ENCODE measurements around the gene SLC6A12. TPM values are rescaled to one million over a fixed set of nuclear protein-coding genes. Genes with fewer than 3 reads are reported as not detected.

The SLC6A12 gene
- total and polyA plus RNA-seq, 9 of the 15 experiments (the other 6 are each of a cell fraction or from before 2014, with no cell fraction given) = not detected

- intact Hi-C loops (cut with micrococcal nuclease) (no loop called here), in situ Hi-C loops (cut with MboI) (no loop called here)
- POLR2A ChIA-PET = no interaction called here
- H3K4me3 ChIP-seq = no peak overlapping the region
- DNase-seq (ENCODE audit: extremely low read depth in 1 of 4, low spot score in 3 of 4) (no peak), ATAC-seq (no peak), FAIRE-seq (no peak)
- no peak overlapping the region for H3K27ac ChIP-seq (ENCODE audit: extremely low read depth, low read depth, low read length)
- H3K9me3 ChIP-seq (replicated peaks; ENCODE audit: control insufficient read depth, insufficient read depth, low read depth, low read length) = no peaks in the 10 kb centered on the region
- WGBS (ENCODE audit: insufficient coverage, low coverage, missing lambda C conversion rate) = 8% methylated on average over 3 of the region's 3 CpGs
- H3K27me3 ChIP-seq (ENCODE audit: control insufficient read depth in 2 of 2, insufficient read depth in 2 of 2, low read length in 2 of 2) = peaks cover 14 to 65% of the 10 kb centered on the region in 2 experiments
- CTCF ChIA-PET (ENCODE audit: low intra/inter-chr PET ratio) = no interaction called here
- H3K9ac ChIP-seq (ENCODE audit: insufficient read depth in 1 of 2, low read depth in 2 of 2, low read length in 2 of 2) = no peak overlapping the region
- no peak overlapping the region for H2AFZ ChIP-seq (ENCODE audit: low read depth, low read length)
- no peaks in the 10 kb centered on the region for H4K20me1 ChIP-seq (replicated peaks; ENCODE audit: control insufficient read depth, insufficient read depth, low read length)
- no peaks in the 10 kb centered on the region for H3K36me3 ChIP-seq (ENCODE audit: control insufficient read depth, insufficient read depth, low read length)
- H3K9me1 ChIP-seq (ENCODE audit: control insufficient read depth, insufficient read depth, low read length) = no peaks in the 10 kb centered on the region
- TF ChIP-seq ARID3B (CRISPR knock-in tag; IDR thresholded peaks at IDR 0.05; ENCODE audit: borderline replicate concordance) = no peak
- no peak for TF ChIP-seq HCFC1 (IDR thresholded peaks at IDR 0.05; ENCODE audit: low read depth, low read length)
- no peak for TF ChIP-seq ZNF696 (CRISPR knock-in tag; conservative IDR thresholded peaks at IDR 0.05)
- TF ChIP-seq PPARD (CRISPR knock-in tag; IDR thresholded peaks at IDR 0.05) = no peak
- TF ChIP-seq ZKSCAN1 (IDR thresholded peaks at IDR 0.05; ENCODE audit: low read depth, low read length) = no peak
- TF ChIP-seq SREBF2 (CRISPR knock-in tag; IDR thresholded peaks at IDR 0.05) = no peak
- H3K4me1 ChIP-seq (replicated peaks in 1 of 2; ENCODE audit: control insufficient read depth in 2 of 2, insufficient read depth in 2 of 2, low read length in 2 of 2) = peaks cover 0 to 9% of the 10 kb centered on the region in 2 experiments; a peak in 2 of 5 replicates
- no TSS peak for BruUV-seq (replicated peaks)
- H3K4me2 ChIP-seq (ENCODE audit: insufficient read depth, low read length) = no peak overlapping the region
- no peaks in the 10 kb centered on the region for H3K79me2 ChIP-seq (ENCODE audit: control insufficient read depth, insufficient read depth, low read length)
Measured at GRCh38 chr12:152440-152839, 61.5 kb downstream of the SLC6A12 start.
